A673 (cell line): ENCODE measurements around the gene DMD. TPM values are rescaled to one million over a fixed set of nuclear protein-coding genes. Genes with fewer than 3 reads are reported as not detected.

ENCODE experiments used
- BruUV-seq: library from RNA; stranded (reverse); fragments of 400-500 nt; replicated peaks from 2 replicates; lab custom pipeline; 2021; lab: Mats Ljungman, UMichigan
- CTCF ChIA-PET: fragments of 300-600 bp; sonication (Branson Sonifier 250); formaldehyde crosslinking; loops from one replicate; lab custom pipeline; 2022; ENCODE audit warnings: antibody characterized with exemption; lab: Charles Lee
- POLR2A ChIA-PET: fragments of 300-600 bp; sonication (Branson Sonifier 250); formaldehyde crosslinking; loops from one replicate; lab custom pipeline; 2022; ENCODE audit warnings: antibody characterized with exemption; ENCODE audit not compliant: low non-redundant PET; lab: Charles Lee
- DNase-seq: peaks from one replicate; pipeline ENCODE4 v3.0.0-alpha.2; 2015; ENCODE audit warnings: low spot score
- H3K27ac ChIP-seq: fragments of 200-600 bp; sonication (generic); 2 replicates; pipeline ENCODE4 v1.5.1; 2016; ENCODE audit warnings: mixed run types, low read depth, mild to moderate bottlenecking, mixed read lengths, antibody characterized with exemption, low read length; ENCODE audit not compliant: poor library complexity, severe bottlenecking
- H3K27me3 ChIP-seq: fragments of 200-600 bp; sonication (generic); replicated peaks from 2 replicates; pipeline ENCODE4 v1.6.1; 2017; ENCODE audit warnings: mixed run types, low read depth, mild to moderate bottlenecking, mixed read lengths, antibody characterized with exemption, low read length; ENCODE audit not compliant: insufficient read depth, poor library complexity
- H3K36me3 ChIP-seq: fragments of 200-600 bp; sonication (generic); 2 replicates; pipeline ENCODE4 v1.6.1; 2016; ENCODE audit warnings: mixed run types, mild to moderate bottlenecking, mixed read lengths, antibody characterized with exemption, low read length; ENCODE audit not compliant: insufficient read depth, poor library complexity, severe bottlenecking
- H3K4me1 ChIP-seq: fragments of 200-600 bp; sonication (generic); 2 replicates; pipeline ENCODE4 v1.6.1; 2017; ENCODE audit warnings: mixed run types, mild to moderate bottlenecking, mixed read lengths, antibody characterized with exemption, low read length; ENCODE audit not compliant: insufficient read depth, poor library complexity, severe bottlenecking
- H3K4me3 ChIP-seq: fragments of 200-600 bp; sonication (generic); 2 replicates; pipeline ENCODE4 v1.5.1; 2016; ENCODE audit warnings: low read depth, mixed run types, mild to moderate bottlenecking, mixed read lengths, low read length; ENCODE audit not compliant: poor library complexity, severe bottlenecking
- H3K9me3 ChIP-seq: fragments of 200-600 bp; sonication (generic); 2 replicates; pipeline ENCODE4 v1.6.1; 2016; ENCODE audit warnings: mixed run types, low read depth, mild to moderate bottlenecking, mixed read lengths, antibody characterized with exemption, low read length; ENCODE audit not compliant: poor library complexity, severe bottlenecking
- EZH2 ChIP-seq: fragments of 200-600 bp; sonication (generic); IDR thresholded peaks from 2 replicates; pipeline ENCODE4 v1.6.1; 2017; ENCODE audit warnings: borderline replicate concordance, low read depth, mild to moderate bottlenecking, mixed read lengths, antibody characterized with exemption, low read length; ENCODE audit not compliant: poor library complexity, severe bottlenecking
- intact Hi-C: fragments of 100-400 bp; cut with micrococcal nuclease; formaldehyde crosslinking; loops from one replicate; pipeline ENCODE4 v1.10.0; 2022; ENCODE audit not compliant: unreplicated experiment
- total RNA-seq: library from RNA; stranded (reverse); gene quantifications from 2 replicates; pipeline ENCODE4 v1.2.3, GENCODE V29; 2021
- TF ChIP-seq, protein P1 (sequence below): fragments of 300-800, 200-600 bp; sonication (generic); conservative IDR thresholded peaks from 2 replicates; pipeline ENCODE4 v1.5.1; 2017; ENCODE audit warnings: low read depth, mild to moderate bottlenecking, antibody characterized with exemption, low read length, moderate library complexity, mixed read lengths

The DMD gene
- total RNA-seq, 1 experiment from 2014 or later = 5.4 TPM

DNA sequence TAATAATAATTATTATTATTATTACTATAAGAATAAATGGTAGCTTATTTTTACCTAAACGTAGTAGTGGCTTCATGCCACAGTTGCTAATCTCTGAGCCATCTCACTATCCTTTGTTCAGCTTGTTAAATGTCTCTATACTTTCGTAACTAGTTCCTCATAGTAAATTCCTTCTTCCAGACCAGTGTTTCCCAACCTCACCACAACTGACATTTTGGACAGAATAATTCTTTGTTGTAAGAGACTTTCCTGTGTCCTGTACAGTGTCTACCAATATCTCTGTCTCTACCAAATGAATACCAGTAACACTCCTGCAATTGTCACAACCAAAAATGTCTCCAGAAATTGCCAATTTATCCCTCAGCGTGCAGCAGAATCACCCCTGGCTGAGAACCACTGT, 1040.9 kb downstream of the DMD start:
- H3K27me3 ChIP-seq = no peaks in the 10 kb centered on the region

DNA sequence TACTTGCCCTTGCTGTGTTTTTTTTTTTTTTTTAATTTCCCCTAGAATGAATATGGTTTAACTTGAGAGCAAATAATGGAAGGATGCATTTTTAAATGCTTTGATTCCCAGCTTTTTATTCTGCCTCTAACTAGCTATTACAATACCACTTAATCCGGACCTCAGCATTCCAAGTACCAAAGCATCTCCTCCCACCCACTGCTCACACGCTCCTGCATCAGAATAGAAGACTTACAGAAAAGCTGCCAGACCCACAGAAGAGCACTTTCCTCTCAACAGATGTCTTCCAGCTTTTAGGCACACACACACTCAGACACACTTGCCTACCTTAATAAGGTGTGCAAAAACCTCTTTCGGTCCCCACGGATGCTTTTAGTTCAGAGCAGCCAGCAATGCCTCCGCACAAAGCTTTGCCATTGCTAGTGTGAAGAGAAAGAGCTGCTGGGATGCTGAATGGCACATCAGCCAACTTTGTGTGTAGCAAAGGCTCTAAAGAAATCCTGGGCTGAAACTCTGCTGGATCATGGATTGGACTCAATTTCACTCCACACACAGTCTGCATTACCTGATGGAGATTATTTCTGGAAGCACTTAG, 1056.2 kb downstream of the DMD start:
- no peak for DNase-seq
- Histone ChIP-seq H3K9me3 (no peaks in the 10 kb centered on the region), H3K27me3 (peaks cover 9% of the 10 kb centered on the region), H3K27ac (no peak overlapping the region), H3K4me3 (no peak overlapping the region), H3K36me3 (no peaks in the 10 kb centered on the region), H3K4me1 (no peaks in the 10 kb centered on the region)
- POLR2A ChIA-PET = interaction anchor here (0.6 kb wide), 1 partner anchor 930 kb away, joined by 5 read pairs; no protein-coding TSS in a partner anchor
- CTCF ChIA-PET = no interaction called here
- TF ChIP-seq, protein P1, sequence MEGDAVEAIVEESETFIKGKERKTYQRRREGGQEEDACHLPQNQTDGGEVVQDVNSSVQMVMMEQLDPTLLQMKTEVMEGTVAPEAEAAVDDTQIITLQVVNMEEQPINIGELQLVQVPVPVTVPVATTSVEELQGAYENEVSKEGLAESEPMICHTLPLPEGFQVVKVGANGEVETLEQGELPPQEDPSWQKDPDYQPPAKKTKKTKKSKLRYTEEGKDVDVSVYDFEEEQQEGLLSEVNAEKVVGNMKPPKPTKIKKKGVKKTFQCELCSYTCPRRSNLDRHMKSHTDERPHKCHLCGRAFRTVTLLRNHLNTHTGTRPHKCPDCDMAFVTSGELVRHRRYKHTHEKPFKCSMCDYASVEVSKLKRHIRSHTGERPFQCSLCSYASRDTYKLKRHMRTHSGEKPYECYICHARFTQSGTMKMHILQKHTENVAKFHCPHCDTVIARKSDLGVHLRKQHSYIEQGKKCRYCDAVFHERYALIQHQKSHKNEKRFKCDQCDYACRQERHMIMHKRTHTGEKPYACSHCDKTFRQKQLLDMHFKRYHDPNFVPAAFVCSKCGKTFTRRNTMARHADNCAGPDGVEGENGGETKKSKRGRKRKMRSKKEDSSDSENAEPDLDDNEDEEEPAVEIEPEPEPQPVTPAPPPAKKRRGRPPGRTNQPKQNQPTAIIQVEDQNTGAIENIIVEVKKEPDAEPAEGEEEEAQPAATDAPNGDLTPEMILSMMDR = no peak
- TF ChIP-seq EZH2 = no peak
- intact Hi-C loops = no loop called here
- BruUV-seq = no TSS peak

More for the DNA sequence above, 1040.9 kb downstream of the DMD start:
- POLR2A ChIA-PET = no interaction called here
- H3K36me3 ChIP-seq = no peaks in the 10 kb centered on the region
- H3K4me1 ChIP-seq = no peaks in the 10 kb centered on the region
- no peak overlapping the region for H3K27ac ChIP-seq
- no peaks in the 10 kb centered on the region for H3K9me3 ChIP-seq
- no peak for DNase-seq
- no TSS peak for BruUV-seq
- TF ChIP-seq EZH2 = no peak
- TF ChIP-seq, protein P1 = no peak
- intact Hi-C loops = no loop called here
- no peak overlapping the region for H3K4me3 ChIP-seq
- CTCF ChIA-PET = no interaction called here

DNA sequence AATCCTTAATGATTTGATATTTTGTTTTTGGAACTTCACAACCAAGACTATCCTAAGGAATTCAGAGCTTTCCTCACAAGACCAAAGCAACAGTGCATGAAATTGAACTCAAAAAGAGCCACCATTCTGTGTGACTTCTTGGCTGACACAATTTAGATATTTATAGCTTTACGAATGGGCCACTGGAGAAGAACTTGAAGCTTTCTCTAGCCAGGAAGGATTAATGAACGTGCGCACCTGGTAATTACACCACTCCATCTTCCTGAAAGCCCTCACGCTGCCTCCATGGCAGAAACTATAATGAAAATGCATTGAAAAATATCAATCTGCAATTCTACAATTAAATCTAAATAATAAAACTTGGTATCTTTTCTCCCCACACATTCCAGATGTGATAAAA, 1057.8 kb downstream of the DMD start:
- no peaks in the 10 kb centered on the region for H3K4me1 ChIP-seq
- H3K27ac ChIP-seq = no peak overlapping the region
- BruUV-seq = no TSS peak
- intact Hi-C loops = no loop called here
- H3K4me3 ChIP-seq = no peak overlapping the region
- TF ChIP-seq, protein P1 = no peak
- TF ChIP-seq EZH2 = no peak
- H3K36me3 ChIP-seq = no peaks in the 10 kb centered on the region
- DNase-seq = no peak
- H3K9me3 ChIP-seq = no peaks in the 10 kb centered on the region
- peaks cover 9% of the 10 kb centered on the region for H3K27me3 ChIP-seq
- ChIA-PET POLR2A (no interaction called here), CTCF (no interaction called here)
